Medulla oblongata (tissue), 1 donor: ENCODE data around the gene GNE.

Experiments used
- DNase-seq: peaks from one replicate; pipeline ENCODE4 v3.0.0-alpha.2; 2015; ENCODE audit errors: extremely low spot score

GNE gene

GRCh38 chr9:36166168-36166927 lies 91.9 kb downstream of the GNE start:
- peak; percentile 87 for DNase-seq

GRCh38 chr9:36165826-36166167 lies 92.5 kb downstream of the GNE start:
- peak; percentile 41 for DNase-seq

- no peak for DNase-seq
Observed at GRCh38 chr9:36164989-36165388, 93.3 kb downstream of the GNE start.
